Esophagus muscularis mucosa (tissue), 4 donors: ENCODE data around the gene CAPN2.

Experiments used
- CTCF ChIP-seq, 3 experiments: fragments of 200-600 bp in 2 of 3; fragments of 450-650 bp in 1 of 3; sonication (generic) in 2 of 3; IDR thresholded peaks; one replicate each; pipeline ENCODE4 v1.5.1; 2017 to 2019; ENCODE audit warnings: antibody characterized with exemption in 3 of 3, mild to moderate bottlenecking in 2 of 3, moderate library complexity in 1 of 3
- EP300 ChIP-seq: sonication (generic); formaldehyde crosslinking; IDR thresholded peaks from one replicate; pipeline ENCODE4 v1.6.1; 2017; ENCODE audit warnings: antibody characterized with exemption
- POLR2A ChIP-seq: fragments of 450-650 bp; IDR thresholded peaks from one replicate; pipeline ENCODE4 v1.6.1; 2017; ENCODE audit warnings: antibody characterized with exemption, moderate library complexity, mild to moderate bottlenecking, low read depth
- POLR2AphosphoS5 ChIP-seq, 2 donors: sonication (generic); formaldehyde crosslinking; IDR thresholded peaks; one replicate each; pipeline ENCODE4 v1.6.1; 2017; ENCODE audit warnings: antibody characterized with exemption in 2 of 2

GRCh38 chr1:223678841-223679240 lies 33.5 kb upstream of the CAPN2 start:
- TF ChIP-seq CTCF (IDR thresholded peaks at IDR 0.05) (no peak), POLR2AphosphoS5 (IDR thresholded peaks at IDR 0.05) (no peak), POLR2A (no peak), EP300 (no peak)
